ENCODE results near the gene RAD51B.
"Not testable (repeated sequence)": the region's sequence is repeated elsewhere in the genome, so short reads cannot be mapped to it uniquely, and the experiment has no call there.

RAD51B gene

DNA sequence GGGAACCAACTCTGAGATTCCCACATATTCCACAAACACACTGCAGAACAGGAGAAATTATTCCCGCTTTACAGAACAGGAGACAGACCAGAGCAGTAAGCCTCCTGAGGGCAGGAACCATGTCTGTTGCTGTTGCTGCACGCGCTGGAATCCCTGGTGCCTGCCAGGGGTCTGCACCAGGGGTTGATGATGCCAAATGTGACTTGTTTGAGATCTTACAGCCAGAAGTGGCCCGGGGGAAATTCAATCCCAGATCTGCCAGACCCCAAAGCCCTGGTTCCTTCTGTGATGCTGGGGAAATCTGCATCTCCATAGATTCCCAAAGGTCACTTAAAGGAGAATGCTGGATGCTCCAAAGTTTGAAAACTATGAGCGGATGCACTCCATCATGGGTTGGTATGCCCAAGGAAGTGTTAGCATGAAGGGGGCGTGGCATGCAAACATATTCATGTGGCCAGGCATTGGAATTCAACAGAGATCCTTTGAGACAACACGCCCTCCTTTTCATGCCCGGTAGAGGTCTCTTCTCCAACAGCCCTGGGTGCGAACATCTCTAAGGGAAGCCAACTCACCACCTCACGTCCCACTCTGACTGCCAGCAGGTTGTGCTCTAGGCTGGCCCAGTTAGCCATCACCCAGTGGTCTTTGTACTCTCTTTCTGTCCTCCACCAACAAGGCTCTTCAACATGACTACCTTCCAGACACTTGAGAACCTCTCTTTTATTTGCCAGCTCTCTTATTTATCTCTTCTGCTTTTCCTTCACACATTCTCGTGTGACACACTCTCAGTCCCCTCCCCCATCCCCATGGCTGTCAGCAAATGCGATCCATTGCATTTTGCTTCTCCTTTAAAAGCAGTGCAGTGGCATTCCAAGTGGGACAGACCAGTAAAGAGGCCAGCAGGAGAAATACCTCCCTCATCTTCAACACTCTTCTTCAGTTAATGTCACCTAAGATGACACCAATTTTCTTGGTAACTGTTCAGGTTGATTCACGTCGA lies 841.9 kb downstream of the RAD51B start:
- in situ Hi-C loops (cut with MboI; ENCODE audit: low pct_unique_long_range_greater_than_20kb, low sequenced_read_pairs) = no loop called here
- DNase-seq = no peak

DNA sequence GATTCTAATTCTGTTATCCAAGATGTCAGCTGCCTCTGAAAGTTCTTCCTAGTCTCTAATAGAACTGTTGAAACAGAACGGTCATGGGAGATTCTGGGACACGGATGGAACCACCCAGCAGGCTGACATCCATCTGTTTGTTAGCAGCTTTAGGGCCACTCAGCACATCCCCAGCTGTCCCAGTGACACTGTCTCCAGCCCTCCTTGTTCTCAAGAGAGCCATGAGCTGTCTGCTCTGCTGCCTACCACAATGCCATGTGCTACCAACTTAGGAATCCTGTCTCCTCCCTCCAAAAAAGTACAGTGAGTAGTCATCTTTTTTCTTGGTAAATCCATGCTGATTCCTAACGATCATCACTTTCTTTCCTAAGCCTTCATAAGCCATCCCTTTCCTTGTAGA lies 842.8 kb downstream of the RAD51B start:
- no peak for DNase-seq
- in situ Hi-C loops (cut with MboI; ENCODE audit: low pct_unique_long_range_greater_than_20kb, low sequenced_read_pairs) = no loop called here

DNA sequence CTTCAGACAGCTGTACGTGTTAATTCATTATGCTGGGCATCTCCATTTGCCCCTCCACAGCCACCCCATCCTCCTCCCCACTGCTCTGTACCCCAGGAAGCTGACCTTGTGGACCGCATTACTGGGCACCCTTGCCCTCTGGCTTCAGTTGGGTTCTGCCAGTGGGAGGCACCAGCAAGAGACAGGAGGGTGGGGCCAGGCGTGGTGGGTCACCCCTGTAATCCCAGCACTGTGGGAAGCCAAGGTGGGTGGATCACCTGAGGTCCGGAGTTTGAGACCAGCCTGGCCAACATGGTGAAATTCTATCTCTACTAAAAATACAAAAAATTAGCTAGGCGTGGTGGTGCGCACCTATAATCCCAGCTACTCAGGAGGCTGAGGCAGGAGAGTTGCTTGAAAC lies 843.2 kb downstream of the RAD51B start:
- not testable (repeated sequence) for DNase-seq

DNA sequence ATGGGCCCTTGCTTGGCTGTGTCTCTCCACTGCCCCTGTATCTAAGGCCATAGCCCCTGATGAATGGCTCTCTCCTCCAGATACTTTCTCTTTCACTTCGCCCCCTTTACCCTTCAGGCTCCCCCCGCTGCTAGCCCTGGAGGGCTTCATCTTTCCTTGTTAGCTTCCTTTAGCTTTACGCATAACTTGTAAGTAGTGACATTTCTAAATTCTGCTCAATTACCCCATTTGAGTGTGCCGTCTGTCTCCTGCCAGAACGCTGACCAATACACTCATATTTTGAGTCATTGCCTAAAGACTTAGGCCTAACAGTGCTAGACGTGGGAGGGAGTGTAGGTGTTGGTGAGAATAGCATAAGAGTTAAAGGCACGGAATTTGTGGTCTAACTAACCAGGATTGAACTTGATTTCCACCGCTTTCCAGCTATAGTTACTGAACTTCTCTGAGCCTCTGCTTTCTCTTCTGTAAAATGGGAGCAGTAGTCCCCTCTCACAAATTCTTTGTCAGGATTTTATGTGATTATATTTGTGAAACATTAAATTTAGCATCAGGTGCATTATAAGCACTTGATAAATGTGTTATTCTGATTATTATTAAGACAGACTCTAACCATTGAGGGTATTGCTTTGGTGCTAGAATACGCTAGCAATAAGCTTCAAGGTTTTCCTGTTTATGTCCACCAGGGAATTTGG lies 844.0 kb downstream of the RAD51B start:
- DNase-seq = no peak
- in situ Hi-C loops (cut with MboI; ENCODE audit: low pct_unique_long_range_greater_than_20kb, low sequenced_read_pairs) = no loop called here

More for the DNA sequence above, 843.2 kb downstream of the RAD51B start:
- in situ Hi-C loops (cut with MboI; ENCODE audit: low pct_unique_long_range_greater_than_20kb, low sequenced_read_pairs) = not testable (repeated sequence)

DNA sequence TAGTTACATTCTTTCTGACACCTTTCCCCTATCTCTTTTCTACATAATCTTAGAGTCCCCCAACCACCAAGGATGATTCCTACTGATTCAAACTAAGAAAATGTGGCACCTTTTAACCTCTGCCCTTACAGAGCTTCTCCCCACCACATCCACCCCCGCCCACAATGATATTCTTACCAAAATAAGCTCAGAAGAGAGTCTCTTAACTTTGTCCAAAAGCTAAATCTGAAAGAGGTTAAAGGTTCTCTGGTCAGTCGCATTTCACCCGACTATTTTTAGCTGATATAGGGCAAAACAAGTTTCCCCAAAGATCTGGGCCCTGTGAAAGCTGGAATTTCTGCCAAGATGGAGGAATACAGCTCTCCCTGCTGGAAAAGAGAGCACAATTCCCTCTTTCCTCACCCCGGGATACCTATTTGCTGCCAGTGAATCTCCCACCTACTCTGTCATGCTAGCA lies 844.7 kb downstream of the RAD51B start:
- DNase-seq = no peak
- in situ Hi-C loops (cut with MboI; ENCODE audit: low pct_unique_long_range_greater_than_20kb, low sequenced_read_pairs) = no loop called here

DNA sequence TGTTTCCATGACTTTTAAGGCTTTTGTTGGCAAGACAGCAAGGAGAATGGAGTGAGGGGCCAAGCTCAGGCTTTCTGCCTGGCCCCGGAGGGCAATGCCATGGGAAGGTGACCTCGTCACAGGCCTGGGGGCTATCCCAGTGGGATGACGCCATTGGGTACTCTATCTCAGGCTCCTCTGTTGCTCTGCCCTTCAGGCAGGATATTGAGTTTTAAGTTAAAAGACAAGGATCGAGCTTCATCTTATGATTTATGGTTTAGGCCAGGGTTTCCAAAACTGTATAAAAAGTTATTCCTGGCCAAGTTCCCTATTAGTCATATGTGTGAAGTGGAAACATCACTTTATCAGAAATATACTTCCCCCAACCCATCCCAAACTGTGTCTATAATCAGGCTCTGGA lies 845.6 kb downstream of the RAD51B start:
- in situ Hi-C loops (cut with MboI; ENCODE audit: low pct_unique_long_range_greater_than_20kb, low sequenced_read_pairs) = no loop called here
- DNase-seq = no peak

DNA sequence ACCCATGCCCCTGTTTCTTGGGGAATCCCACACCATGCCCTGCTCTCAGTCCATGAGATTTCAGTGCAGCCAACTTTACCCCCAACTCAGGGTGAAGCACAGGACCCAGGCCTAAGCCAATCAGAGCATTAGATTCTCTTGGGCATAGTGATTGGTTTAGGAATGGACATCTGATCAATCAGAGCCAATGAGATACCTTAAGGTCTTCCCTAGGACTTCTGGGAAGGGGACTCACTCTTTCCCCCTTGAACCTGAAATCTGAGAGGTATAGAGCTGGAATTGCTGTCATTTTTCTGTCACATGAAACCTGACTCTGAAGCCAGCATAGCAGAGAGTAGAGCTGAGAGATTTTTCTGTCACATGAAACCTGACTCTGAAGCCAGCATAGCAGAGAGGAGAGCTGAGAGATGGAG lies 846.2 kb downstream of the RAD51B start:
- in situ Hi-C loops (cut with MboI; ENCODE audit: low pct_unique_long_range_greater_than_20kb, low sequenced_read_pairs) = no loop called here

DNA sequence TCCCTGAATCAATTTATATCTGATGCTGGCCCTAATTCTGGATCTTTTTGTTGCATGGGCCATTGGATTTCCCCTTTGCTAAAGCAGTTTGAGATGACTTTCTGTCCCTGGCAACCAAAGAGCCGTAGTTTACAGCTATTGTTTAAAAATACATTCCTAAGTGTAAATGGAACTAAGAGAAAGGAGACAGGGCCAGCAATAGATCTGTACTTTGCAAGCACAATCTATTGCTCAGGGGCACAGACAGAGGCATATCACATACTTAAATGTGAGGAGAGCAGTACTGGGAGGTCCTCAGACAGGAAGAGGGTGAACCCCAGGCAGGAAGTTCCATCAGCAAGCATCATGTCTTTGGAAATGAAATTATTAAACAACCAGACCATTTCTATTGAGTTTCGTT lies 846.7 kb downstream of the RAD51B start:
- in situ Hi-C loops (cut with MboI; ENCODE audit: low pct_unique_long_range_greater_than_20kb, low sequenced_read_pairs) = no loop called here
- no peak for DNase-seq

More for the DNA sequence above, 846.2 kb downstream of the RAD51B start:
- no peak for DNase-seq

DNA sequence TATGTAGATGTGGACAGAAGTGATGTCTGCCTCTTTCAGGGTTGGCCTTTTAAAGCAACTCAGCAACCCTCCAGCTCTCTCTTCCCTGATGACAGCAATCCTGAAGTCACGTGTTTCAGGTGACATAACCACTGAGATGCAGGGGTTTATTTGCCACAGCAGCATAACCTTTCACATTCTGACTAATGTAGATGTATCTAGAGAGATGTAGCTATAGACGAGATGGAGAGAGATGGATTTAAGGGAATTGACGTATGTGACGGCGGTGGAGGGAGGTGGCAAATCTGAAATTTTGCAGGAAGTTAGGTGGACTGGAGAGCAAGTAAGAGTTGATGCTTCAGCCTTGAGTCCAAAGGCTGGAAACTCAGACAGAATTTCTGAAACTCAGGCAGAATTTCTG lies 847.3 kb downstream of the RAD51B start:
- DNase-seq = no peak
- in situ Hi-C loops (cut with MboI; ENCODE audit: low pct_unique_long_range_greater_than_20kb, low sequenced_read_pairs) = no loop called here

DNA sequence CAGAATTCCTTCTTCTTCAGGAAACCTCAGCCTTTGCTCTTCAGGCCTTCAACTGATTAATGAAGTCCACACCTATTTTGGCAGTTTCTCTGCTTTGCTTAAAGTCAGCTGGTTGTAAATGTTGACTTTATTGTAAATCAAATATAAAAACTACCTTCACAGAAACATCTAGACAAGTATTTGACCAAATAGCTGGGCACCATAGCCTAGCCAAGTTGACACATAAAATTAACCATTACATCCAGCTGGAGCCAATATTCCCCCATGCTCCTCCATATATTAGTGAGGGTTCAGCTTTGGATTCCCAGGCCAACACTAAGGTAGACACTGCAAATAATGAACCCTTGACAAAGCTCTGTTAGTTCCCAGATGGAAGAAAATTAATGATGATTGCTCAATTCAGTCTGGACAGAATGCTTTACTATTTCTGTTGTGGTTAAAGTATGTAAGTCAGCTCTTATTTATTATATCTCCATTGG lies 847.8 kb downstream of the RAD51B start:
- no peak for DNase-seq
- in situ Hi-C loops (cut with MboI; ENCODE audit: low pct_unique_long_range_greater_than_20kb, low sequenced_read_pairs) = no loop called here

DNA sequence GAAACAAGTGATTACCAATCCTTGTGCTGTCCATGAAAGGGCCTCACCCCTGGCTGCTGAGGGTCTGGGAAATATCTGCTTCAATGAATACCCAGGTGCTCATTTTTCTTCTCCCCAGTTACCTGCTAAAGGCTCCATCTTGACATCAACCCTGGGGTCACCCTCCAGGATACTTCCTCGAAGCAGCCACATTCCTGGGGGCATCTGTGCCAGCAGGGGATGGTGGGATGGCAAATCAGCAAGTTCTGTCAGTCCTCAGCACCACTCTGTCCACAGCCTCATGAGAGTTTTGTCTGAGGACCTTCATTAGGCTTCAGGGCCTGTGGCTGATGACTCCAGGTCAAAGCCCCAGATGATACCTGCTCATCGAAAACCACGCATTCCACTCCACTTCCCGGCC lies 848.4 kb downstream of the RAD51B start:
- no peak for DNase-seq
- in situ Hi-C loops (cut with MboI; ENCODE audit: low pct_unique_long_range_greater_than_20kb, low sequenced_read_pairs) = no loop called here

DNA sequence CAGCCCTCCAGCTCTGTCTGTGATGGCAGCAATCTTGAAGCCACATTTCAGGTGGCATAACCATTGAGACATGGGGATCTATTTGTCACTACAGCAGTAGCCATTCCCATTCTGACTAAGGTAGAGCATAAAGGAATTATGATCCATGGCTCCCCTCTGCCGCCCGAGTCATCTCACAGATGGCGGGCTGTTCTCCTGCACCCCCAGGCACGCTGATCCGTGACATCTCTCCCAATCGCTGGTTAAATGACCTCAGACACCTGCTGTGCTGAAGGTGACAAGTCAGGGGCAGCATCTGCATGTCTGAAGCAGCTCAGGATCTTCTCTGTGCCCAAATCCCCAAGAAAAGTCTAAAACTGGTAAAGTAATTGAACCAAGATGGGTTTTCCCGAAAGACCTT lies 849.0 kb downstream of the RAD51B start:
- in situ Hi-C loops (cut with MboI; ENCODE audit: low pct_unique_long_range_greater_than_20kb, low sequenced_read_pairs) = no loop called here
- DNase-seq = no peak

DNA sequence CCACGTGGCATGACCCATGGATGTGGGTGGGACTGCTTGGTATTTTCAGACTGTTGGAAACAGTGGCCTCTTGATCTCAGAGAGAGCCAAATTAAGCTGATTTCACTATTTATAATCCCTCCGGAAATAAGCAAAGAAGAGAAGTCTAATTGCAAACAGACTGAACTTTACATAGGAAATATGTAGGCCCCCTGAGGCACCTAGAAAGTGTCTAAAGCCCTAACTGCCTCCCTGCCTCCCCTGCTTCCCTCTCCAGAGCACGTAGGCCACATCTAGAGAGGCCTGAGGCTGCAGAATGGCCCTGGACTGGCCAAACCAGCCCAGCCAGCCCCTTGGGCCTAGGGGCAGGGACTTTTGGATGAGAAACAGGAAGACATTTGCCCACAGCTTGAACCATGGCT lies 849.5 kb downstream of the RAD51B start:
- in situ Hi-C loops (cut with MboI; ENCODE audit: low pct_unique_long_range_greater_than_20kb, low sequenced_read_pairs) = no loop called here
- no peak for DNase-seq

DNA sequence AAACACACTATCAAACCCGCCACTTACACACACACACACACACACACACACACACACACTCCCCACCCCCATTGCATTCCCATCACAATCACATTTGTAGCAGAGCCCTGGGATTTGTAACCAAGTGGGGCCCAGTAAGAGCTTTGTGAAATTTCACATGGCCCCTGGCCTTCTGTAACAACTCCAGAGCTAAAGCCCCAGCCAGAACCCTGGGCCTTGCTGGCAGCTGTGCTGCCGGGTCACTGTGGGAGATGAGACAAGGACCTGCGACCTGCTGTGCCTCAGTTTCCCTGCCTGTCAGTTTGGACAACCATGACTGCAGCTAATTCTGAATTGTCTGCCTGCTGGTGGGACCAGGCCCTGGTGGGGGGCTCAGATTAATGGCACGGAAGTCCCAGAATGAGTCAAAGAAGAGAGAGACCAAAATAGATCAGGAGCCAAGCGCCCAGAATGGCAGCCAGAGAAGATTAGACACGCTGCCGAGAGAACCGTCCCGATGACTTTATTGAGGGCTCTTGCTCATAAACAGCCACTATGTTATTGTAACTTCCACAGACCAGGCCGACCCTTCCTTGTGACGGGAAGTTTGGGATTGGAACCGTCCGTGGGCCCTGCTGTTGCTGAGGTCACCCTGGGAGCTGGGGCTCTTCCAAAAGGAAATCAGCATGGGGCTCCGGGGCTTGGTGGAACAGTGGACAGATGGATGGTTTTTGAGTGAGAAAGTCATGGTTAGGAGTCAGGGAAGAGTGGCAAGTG lies 850.2 kb downstream of the RAD51B start:
- in situ Hi-C loops (cut with MboI; ENCODE audit: low pct_unique_long_range_greater_than_20kb, low sequenced_read_pairs) = no loop called here
- DNase-seq = no peak

DNA sequence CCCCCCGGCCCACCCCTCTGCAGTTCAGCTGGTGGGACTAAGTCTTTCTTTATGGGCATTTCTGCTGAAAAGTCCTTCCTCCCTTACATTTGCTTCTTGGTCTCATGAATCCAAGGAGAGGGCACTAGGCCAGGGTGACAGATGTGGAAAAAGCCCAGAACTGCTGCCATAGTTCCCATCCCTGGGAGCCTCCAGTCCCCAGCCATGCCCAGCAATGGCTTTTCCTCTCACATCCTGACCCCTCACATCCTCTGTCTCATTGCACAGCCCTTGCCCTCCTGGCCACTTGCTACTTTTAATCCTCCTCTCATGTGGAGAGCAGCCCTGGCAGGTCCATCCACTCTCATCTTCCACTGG lies 850.8 kb downstream of the RAD51B start:
- DNase-seq = no peak
- in situ Hi-C loops (cut with MboI; ENCODE audit: low pct_unique_long_range_greater_than_20kb, low sequenced_read_pairs) = no loop called here

DNA sequence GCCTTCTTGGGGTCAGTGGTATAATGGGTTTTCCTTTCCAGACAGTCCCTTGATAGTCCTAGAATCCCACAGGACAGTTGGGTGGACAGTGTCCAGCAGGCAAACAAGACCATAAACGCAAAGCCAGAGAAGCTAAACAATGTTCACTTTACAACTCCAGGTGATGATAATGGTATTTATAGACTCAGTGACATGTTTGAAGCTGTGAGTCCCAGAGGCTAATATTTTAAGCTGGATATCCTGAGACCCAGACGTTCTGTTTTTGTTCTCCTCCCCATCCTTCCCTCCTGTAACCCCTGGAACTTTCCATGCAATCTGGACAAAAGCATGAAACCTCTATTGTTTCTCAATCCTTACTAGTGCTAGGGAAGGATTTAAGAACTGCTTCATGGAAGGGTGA lies 852.3 kb downstream of the RAD51B start:
- in situ Hi-C loops (cut with MboI; ENCODE audit: low pct_unique_long_range_greater_than_20kb, low sequenced_read_pairs) = no loop called here
- DNase-seq = no peak

DNA sequence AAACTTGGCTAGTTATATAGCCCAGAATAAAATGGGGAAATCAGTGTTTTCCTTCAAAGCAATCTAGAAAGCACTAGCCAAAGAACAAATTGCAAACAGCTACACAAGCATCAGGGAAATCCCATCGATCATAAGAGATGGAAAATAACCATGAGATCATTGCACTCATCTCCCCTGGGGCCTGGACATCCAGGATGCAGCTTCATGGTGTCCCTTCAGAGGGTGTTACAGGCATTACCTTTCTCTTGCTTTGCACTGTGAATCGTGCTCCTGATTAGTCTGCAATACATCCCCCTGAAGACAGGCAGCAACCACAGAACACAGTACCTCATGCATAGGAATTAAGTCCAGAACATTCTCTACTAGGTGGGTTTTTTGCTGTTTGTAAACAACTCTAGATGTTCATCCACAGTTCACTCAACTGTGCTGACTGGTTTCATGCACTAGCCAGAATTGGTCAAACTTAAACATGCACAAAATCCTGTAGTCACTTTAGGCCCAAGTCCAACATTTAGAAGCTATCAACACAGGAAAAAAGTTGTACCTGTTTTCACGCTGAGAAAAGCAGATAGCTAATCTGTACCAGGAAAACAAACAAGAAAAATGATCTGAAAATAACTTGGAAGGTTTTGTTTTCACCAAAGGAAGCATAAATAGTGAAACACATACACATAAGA lies 853.2 kb downstream of the RAD51B start:
- no peak for DNase-seq
- in situ Hi-C loops (cut with MboI; ENCODE audit: low pct_unique_long_range_greater_than_20kb, low sequenced_read_pairs) = no loop called here

DNA sequence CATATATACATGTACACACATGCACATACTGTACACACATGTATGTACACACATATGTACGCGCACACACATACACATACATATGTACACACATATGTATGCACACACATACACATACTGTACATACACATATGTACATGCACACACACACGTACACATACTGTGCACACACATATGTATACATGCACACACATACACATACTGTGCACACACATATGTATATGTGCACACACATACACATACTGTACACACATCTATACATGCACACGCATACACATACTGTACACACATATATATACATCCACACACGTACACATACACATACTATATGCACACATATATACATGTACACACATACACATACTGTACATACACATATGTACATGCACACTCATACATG lies 853.9 kb downstream of the RAD51B start:
- in situ Hi-C loops (cut with MboI; ENCODE audit: low pct_unique_long_range_greater_than_20kb, low sequenced_read_pairs) = no loop called here
- no peak for DNase-seq
